GM12872 (cell line): ENCODE data around the gene PID1.

Source experiments
- TF ChIP-seq, protein P1 (sequence below): IDR thresholded peaks from 3 replicates; pipeline ENCODE4 v1.5.1; 2011; ENCODE audit warnings: low read depth, mild to moderate bottlenecking, low read length, moderate library complexity; ENCODE audit not compliant: insufficient read depth

The PID1 gene

GRCh38 chr2:228999326-228999725 lies 271.8 kb downstream of the PID1 start:
- TF ChIP-seq, protein P1, sequence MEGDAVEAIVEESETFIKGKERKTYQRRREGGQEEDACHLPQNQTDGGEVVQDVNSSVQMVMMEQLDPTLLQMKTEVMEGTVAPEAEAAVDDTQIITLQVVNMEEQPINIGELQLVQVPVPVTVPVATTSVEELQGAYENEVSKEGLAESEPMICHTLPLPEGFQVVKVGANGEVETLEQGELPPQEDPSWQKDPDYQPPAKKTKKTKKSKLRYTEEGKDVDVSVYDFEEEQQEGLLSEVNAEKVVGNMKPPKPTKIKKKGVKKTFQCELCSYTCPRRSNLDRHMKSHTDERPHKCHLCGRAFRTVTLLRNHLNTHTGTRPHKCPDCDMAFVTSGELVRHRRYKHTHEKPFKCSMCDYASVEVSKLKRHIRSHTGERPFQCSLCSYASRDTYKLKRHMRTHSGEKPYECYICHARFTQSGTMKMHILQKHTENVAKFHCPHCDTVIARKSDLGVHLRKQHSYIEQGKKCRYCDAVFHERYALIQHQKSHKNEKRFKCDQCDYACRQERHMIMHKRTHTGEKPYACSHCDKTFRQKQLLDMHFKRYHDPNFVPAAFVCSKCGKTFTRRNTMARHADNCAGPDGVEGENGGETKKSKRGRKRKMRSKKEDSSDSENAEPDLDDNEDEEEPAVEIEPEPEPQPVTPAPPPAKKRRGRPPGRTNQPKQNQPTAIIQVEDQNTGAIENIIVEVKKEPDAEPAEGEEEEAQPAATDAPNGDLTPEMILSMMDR: no peak

DNA sequence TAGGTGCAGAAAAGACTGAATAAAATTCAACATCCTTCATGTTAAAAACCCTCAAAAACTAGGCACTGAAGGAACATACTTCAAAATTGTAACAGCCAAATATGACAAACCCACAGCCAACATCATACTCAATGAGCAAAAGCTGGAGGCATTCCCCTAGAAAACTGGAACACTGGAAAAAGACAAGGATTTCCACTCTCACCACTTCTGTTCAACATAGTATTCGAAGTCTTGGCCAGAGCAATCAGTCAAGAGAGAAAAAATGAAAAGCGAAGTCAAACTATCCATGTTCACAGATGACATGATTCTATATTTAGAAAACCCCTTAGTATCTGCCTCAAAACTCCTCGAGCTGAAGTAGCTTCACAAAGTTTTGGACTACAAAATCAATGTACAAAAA lies 282.3 kb downstream of the PID1 start:
- TF ChIP-seq, protein P1: no peak

GRCh38 chr2:228987441-228988155 lies 283.5 kb downstream of the PID1 start:
- TF ChIP-seq, protein P1: no peak

- TF ChIP-seq, protein P1: no peak
Observed at GRCh38 chr2:228986961-228987360, 284.1 kb downstream of the PID1 start.

- TF ChIP-seq, protein P1: no peak
Observed at GRCh38 chr2:228983700-228984099, 287.4 kb downstream of the PID1 start.

DNA sequence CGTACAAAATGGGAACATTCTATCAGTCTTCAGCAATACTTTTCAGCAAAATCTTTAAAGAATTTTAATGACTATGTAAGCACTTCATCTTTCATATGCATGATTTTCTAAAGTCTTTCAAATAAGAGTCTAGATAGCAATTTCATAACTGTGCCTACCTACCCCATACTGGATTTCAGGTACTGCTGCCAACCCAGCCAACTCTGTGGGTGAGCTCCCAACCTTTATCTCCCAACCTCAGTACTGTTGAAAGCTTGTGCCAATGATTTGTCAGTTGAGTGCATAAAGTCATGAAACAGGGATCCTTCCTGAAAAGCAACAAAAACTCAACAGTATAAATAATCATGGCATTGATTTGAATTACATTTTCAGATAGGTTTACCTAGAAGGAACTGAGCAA lies 296.9 kb downstream of the PID1 start:
- TF ChIP-seq, protein P1: no peak
